Measurements from ENCODE around the gene TBCA. TPM values are rescaled to one million over a fixed set of nuclear protein-coding genes. Genes with fewer than 3 reads are reported as not detected.

Gene TBCA
- polyA plus RNA-seq, 1 donor, result 206 TPM

DNA sequence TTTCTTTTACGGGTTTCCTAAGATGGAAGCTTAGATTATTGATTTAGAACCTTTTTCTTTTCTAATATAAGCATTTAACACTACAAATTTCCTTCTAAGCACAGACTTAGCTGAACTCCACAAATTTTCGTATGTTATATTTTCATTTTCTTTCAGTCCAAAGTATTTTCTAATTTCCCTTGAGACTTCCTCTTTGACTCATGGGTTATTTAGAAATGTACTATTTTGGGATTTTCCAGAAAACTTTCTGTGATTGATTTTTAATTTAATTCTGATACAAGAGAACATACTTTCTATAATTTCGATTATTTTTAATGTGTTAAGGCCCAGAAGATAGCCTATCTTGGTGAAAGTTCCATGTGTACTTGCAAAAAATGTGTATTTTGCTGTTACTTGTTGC, 19.7 kb upstream of the TBCA start:
- Histone ChIP-seq H3K27me3 (ENCODE audit: control insufficient read depth, insufficient read depth, low read length) (peaks cover 8% of the 10 kb centered on the region), H3K27ac (ENCODE audit: low read length) (no peak overlapping the region), H3K9me3 (ENCODE audit: control insufficient read depth, low read depth, low read length) (peaks cover 3% of the 10 kb centered on the region), H3K36me3 (ENCODE audit: control insufficient read depth, insufficient read depth, low read length) (no peaks in the 10 kb centered on the region), H3K4me3 (ENCODE audit: low read length) (no peak overlapping the region), H3K4me1 (ENCODE audit: control insufficient read depth, insufficient read depth, low read length) (no peaks in the 10 kb centered on the region)
- DNase-seq, result no peak
- 90% methylated on average over 3 of the region's 3 CpGs for WGBS (ENCODE audit: insufficient coverage, low lambda C conversion rate)

DNA sequence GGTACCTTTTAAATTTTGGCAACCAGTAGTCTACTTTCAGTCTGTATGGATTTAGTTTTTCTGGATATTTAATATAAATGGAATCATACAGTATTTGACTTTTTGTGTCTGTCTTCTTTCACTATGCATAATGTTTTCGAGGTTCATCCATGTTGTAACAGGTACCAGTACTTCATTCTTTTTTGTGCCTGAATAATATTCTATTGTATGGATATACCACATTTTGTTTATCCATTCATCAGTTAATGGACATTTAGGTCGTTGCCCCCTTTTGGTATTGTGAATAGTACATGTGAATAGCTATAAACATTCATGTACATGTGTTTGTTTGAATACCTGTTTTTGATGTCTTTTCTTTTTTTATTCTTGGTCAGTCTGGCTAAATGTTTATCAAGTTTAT, 19.1 kb upstream of the TBCA start:
- Histone ChIP-seq H3K36me3 (ENCODE audit: control insufficient read depth, insufficient read depth, low read length) (no peaks in the 10 kb centered on the region), H3K4me1 (ENCODE audit: control insufficient read depth, insufficient read depth, low read length) (no peaks in the 10 kb centered on the region), H3K27me3 (ENCODE audit: control insufficient read depth, insufficient read depth, low read length) (peaks cover 8% of the 10 kb centered on the region), H3K9me3 (ENCODE audit: control insufficient read depth, low read depth, low read length) (peaks cover 3% of the 10 kb centered on the region), H3K4me3 (ENCODE audit: low read length) (no peak overlapping the region), H3K27ac (ENCODE audit: low read length) (no peak overlapping the region)
- WGBS (ENCODE audit: insufficient coverage, low lambda C conversion rate), result 88% methylated on average over 1 of the region's 2 CpGs
- DNase-seq, result no peak

DNA sequence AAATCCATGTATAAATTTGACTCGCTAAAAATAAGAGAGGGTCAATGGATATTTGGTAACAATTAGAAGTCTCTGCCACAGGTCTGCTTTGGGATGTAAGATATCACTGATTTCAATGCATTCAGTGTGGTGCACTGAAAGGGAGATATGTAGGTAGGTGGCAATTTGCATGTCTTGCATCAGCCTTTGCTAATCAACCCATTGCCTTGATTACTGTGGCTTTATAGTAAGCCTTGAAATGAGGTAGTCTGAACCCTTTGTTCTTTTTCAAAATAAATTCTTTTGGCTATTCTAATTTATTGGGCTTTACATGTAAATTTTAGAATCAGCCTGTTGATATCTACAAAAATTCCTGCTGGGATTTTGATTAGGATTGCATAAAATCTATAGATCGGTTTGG, 15.8 kb upstream of the TBCA start:
- 60% methylated on average over 1 of the region's 2 CpGs for WGBS (ENCODE audit: insufficient coverage, low lambda C conversion rate)
- H3K27me3 ChIP-seq (ENCODE audit: control insufficient read depth, insufficient read depth, low read length), result peaks cover 2% of the 10 kb centered on the region
- H3K36me3 ChIP-seq (ENCODE audit: control insufficient read depth, insufficient read depth, low read length), result no peaks in the 10 kb centered on the region
- no peak for DNase-seq
- H3K4me3 ChIP-seq (ENCODE audit: low read length), result no peak overlapping the region
- peaks cover 3% of the 10 kb centered on the region for H3K9me3 ChIP-seq (ENCODE audit: control insufficient read depth, low read depth, low read length)
- no peak overlapping the region for H3K27ac ChIP-seq (ENCODE audit: low read length)
- H3K4me1 ChIP-seq (ENCODE audit: control insufficient read depth, insufficient read depth, low read length), result no peaks in the 10 kb centered on the region

DNA sequence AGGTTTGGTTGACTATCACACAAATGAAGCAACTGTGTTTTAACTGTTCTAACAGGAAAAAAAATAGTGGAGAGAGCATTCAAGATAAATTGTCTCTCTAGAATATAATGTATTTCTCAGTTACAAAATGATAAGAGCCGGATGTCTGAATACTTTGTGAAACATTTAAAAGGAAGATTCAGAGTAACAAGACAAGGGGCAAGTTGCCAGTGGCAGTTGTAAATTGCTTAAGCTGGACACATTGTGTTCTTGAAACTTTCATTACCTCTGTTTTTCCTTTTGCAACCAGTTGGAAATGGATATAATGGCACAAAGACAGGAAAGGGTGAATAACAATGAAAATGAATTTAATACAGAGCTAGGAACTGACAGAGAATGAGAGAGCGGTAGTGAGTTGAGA, 15.2 kb upstream of the TBCA start:
- Histone ChIP-seq H3K36me3 (ENCODE audit: control insufficient read depth, insufficient read depth, low read length) (no peaks in the 10 kb centered on the region), H3K4me3 (ENCODE audit: low read length) (no peak overlapping the region), H3K4me1 (ENCODE audit: control insufficient read depth, insufficient read depth, low read length) (no peaks in the 10 kb centered on the region), H3K27me3 (ENCODE audit: control insufficient read depth, insufficient read depth, low read length) (peaks cover 2% of the 10 kb centered on the region), H3K27ac (ENCODE audit: low read length) (no peak overlapping the region), H3K9me3 (ENCODE audit: control insufficient read depth, low read depth, low read length) (peaks cover 3% of the 10 kb centered on the region)
- 100% methylated on average over 1 of the region's 2 CpGs for WGBS (ENCODE audit: insufficient coverage, low lambda C conversion rate)
- DNase-seq, result no peak

DNA sequence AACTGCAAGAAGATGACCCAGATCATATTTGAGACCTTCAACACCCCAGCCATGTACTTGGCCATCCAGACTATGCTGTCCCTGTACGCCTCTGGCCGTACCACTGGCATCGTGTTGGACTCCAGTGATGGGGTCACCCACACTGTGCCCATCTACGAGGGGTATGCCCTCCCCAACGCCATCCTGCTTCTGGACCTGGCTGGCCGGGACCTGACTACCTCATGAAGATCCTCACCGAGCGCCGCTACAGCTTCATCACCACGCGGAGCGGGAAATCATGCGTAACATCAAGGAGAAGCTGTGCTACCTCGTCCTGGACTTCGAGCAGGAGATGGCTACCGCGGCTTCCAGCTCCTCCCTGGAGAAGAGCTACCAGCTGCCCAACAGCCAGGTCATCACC, 9.1 kb upstream of the TBCA start:
- no peaks in the 10 kb centered on the region for H3K9me3 ChIP-seq (ENCODE audit: control insufficient read depth, low read depth, low read length)
- peaks cover 2% of the 10 kb centered on the region for H3K27me3 ChIP-seq (ENCODE audit: control insufficient read depth, insufficient read depth, low read length)
- H3K36me3 ChIP-seq (ENCODE audit: control insufficient read depth, insufficient read depth, low read length), result no peaks in the 10 kb centered on the region
- no peak overlapping the region for H3K4me3 ChIP-seq (ENCODE audit: low read length)
- no peak overlapping the region for H3K27ac ChIP-seq (ENCODE audit: low read length)
- H3K4me1 ChIP-seq (ENCODE audit: control insufficient read depth, insufficient read depth, low read length), result no peaks in the 10 kb centered on the region
- no peak for DNase-seq
- WGBS (ENCODE audit: insufficient coverage, low lambda C conversion rate), result no CpG with 5 or more reads among the region's 17 CpGs

DNA sequence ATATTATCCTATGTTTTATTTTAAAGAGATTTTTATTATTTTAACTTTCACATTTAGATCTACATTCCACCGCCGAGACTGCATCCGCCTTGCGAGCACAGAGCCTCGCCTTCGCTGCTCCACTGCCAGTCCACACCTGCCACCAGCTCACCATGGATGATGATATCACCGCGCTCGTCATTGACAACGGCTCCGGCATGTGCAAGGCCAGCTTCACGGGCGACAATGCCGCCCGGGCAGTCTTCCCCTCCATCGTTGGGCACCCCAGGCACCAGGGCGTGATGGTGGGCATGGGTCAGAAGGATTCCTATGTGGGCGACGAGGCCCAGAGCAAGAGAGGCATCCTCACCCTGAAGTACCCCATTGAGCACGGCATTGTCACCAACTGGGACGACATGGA, 8.6 kb upstream of the TBCA start:
- WGBS (ENCODE audit: insufficient coverage, low lambda C conversion rate), result no CpG with 5 or more reads among the region's 21 CpGs
- no peak for DNase-seq
- H3K4me1 ChIP-seq (ENCODE audit: control insufficient read depth, insufficient read depth, low read length), result no peaks in the 10 kb centered on the region
- no peak overlapping the region for H3K27ac ChIP-seq (ENCODE audit: low read length)
- H3K27me3 ChIP-seq (ENCODE audit: control insufficient read depth, insufficient read depth, low read length), result peaks cover under 1% of the 10 kb centered on the region
- H3K9me3 ChIP-seq (ENCODE audit: control insufficient read depth, low read depth, low read length), result no peaks in the 10 kb centered on the region
- no peaks in the 10 kb centered on the region for H3K36me3 ChIP-seq (ENCODE audit: control insufficient read depth, insufficient read depth, low read length)
- no peak overlapping the region for H3K4me3 ChIP-seq (ENCODE audit: low read length)

DNA sequence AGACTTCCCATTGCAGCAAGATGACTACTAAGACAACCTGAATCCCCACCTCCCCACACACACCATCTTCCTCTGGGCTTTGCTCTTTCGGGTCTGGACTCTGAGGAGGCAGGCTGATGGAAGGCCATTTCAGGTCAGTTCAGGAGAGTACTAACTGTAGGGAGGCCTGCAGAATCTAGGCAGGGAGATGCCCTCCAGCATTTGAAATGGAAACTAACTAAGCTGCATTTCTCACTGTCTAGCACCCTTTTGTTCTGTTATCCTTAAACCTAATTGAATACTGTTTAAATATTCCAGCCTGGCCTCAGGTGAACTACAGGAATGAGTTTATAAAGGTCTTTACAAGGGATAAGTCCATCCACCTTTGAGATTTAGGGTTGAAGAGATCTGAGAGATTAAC, 4.9 kb upstream of the TBCA start:
- Histone ChIP-seq H3K27me3 (ENCODE audit: control insufficient read depth, insufficient read depth, low read length) (no peaks in the 10 kb centered on the region), H3K36me3 (ENCODE audit: control insufficient read depth, insufficient read depth, low read length) (no peaks in the 10 kb centered on the region), H3K4me1 (ENCODE audit: control insufficient read depth, insufficient read depth, low read length) (no peaks in the 10 kb centered on the region), H3K4me3 (ENCODE audit: low read length) (no peak overlapping the region), H3K27ac (ENCODE audit: low read length) (no peak overlapping the region), H3K9me3 (ENCODE audit: control insufficient read depth, low read depth, low read length) (no peaks in the 10 kb centered on the region)
- no peak for DNase-seq
- WGBS (ENCODE audit: insufficient coverage, low lambda C conversion rate), result no CpG with 5 or more reads among the region's 1 CpG

DNA sequence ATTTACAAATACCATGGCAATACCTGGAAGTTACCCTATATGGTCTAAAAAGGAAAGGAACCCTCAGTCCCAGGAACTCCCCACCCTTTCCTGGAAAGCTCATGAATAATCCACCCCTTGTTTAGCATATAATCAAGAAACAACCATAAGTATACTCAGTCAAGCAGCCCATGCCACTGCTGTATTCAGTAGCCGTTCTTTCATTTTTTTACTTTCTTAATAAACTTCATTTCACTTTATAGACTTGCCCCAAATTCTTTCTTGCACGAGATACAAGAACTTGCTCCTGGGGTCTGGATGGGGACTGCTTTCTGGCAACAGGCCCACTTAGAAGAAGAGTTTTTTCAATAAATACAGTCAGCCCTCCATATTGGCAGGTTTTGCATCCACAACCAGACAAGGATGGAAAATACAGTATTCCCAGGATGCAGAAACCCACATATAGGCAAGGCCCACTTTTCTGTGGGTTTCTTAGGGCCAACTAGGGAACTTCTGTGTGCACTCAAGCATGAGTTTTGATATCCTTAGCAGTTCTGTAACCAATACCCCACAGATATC, 2.8 kb upstream of the TBCA start:
- no peaks in the 10 kb centered on the region for H3K4me1 ChIP-seq (ENCODE audit: control insufficient read depth, insufficient read depth, low read length)
- H3K4me3 ChIP-seq (ENCODE audit: low read length), result no peak overlapping the region
- DNase-seq, result no peak
- H3K27me3 ChIP-seq (ENCODE audit: control insufficient read depth, insufficient read depth, low read length), result no peaks in the 10 kb centered on the region
- no peaks in the 10 kb centered on the region for H3K9me3 ChIP-seq (ENCODE audit: control insufficient read depth, low read depth, low read length)
- no peaks in the 10 kb centered on the region for H3K36me3 ChIP-seq (ENCODE audit: control insufficient read depth, insufficient read depth, low read length)
- 100% methylated on average over 1 of the region's 2 CpGs for WGBS (ENCODE audit: insufficient coverage, low lambda C conversion rate)
- H3K27ac ChIP-seq (ENCODE audit: low read length), result no peak overlapping the region

DNA sequence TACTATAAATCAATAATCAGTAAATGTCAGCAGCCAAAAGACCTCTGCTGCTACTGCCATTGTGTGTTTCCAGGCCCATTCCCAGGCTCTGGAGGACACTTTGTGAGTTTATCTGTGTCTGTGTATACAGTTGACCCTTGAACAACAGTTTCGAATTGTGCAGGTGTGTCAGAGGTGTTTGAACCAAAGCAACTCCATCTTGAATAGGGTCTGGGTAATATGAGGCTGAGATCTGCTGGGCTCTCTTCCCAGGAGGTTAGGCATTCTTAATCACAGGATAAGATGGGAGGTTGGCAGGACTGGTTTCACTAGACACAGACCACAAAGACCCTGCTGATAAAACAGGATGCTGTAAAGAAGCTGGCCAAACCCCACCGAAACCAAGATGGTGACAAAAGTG, 2.3 kb upstream of the TBCA start:
- DNase-seq, result no peak
- WGBS (ENCODE audit: insufficient coverage, low lambda C conversion rate), result no CpG with 5 or more reads among the region's 2 CpGs
- Histone ChIP-seq H3K4me1 (ENCODE audit: control insufficient read depth, insufficient read depth, low read length) (no peaks in the 10 kb centered on the region), H3K27ac (ENCODE audit: low read length) (no peak overlapping the region), H3K27me3 (ENCODE audit: control insufficient read depth, insufficient read depth, low read length) (no peaks in the 10 kb centered on the region), H3K4me3 (ENCODE audit: low read length) (no peak overlapping the region), H3K9me3 (ENCODE audit: control insufficient read depth, low read depth, low read length) (no peaks in the 10 kb centered on the region), H3K36me3 (ENCODE audit: control insufficient read depth, insufficient read depth, low read length) (no peaks in the 10 kb centered on the region)

DNA sequence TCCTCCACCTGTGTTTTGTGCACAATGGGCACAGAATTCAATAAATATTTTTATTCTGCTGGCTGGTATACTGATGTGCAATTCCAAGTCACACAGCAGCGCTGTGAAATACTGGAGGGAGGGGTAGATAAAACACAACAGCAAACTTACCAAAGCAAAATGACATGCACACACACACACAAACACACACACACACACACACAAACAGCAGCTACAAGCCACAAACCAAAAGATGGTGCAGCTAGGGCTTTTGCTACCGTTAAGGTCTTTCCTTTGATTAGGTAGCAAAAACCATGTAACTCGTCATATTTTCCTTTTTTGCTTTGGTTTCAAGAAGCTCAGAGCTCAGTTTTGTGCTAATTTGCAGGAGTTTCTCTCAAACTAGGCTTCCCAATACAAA, 1.8 kb upstream of the TBCA start:
- H3K4me3 ChIP-seq (ENCODE audit: low read length), result no peak overlapping the region
- no peak overlapping the region for H3K27ac ChIP-seq (ENCODE audit: low read length)
- H3K4me1 ChIP-seq (ENCODE audit: control insufficient read depth, insufficient read depth, low read length), result no peaks in the 10 kb centered on the region
- H3K27me3 ChIP-seq (ENCODE audit: control insufficient read depth, insufficient read depth, low read length), result no peaks in the 10 kb centered on the region
- H3K36me3 ChIP-seq (ENCODE audit: control insufficient read depth, insufficient read depth, low read length), result no peaks in the 10 kb centered on the region
- DNase-seq, result no peak
- H3K9me3 ChIP-seq (ENCODE audit: control insufficient read depth, low read depth, low read length), result no peaks in the 10 kb centered on the region
- WGBS (ENCODE audit: insufficient coverage, low lambda C conversion rate), result 100% methylated on average over 1 of the region's 3 CpGs

DNA sequence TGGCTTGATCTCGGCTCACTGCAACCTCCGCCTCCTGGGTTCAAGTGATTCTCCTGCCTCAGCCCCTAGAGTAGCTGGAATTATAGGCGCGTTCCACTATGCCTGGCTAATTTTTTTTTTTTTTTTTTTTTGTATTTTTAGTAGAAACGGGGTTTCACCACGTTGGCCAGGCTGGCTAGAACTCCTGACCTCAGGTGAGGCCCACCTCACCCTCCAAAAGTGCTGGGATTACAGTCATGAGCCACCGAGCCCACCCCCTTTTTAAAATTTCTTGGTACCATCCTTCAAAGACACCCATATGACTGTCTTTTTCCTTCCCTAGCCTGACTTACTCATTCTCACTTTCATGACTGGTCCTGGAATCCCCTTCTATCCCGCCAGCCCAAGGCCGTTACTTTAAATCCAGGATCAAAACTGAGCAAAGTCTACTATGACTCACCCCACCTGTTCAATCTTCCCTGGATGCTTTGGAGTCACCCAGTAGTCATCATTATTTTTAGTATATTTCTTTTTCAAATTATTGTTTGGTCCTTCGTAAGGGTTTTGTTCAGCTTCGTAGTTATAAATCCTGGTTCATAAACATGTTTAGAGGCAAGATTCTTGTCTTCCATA, 1.2 kb upstream of the TBCA start:
- Histone ChIP-seq H3K9me3 (ENCODE audit: control insufficient read depth, low read depth, low read length) (no peaks in the 10 kb centered on the region), H3K4me1 (ENCODE audit: control insufficient read depth, insufficient read depth, low read length) (no peaks in the 10 kb centered on the region), H3K4me3 (ENCODE audit: low read length) (no peak overlapping the region), H3K27me3 (ENCODE audit: control insufficient read depth, insufficient read depth, low read length) (no peaks in the 10 kb centered on the region), H3K36me3 (ENCODE audit: control insufficient read depth, insufficient read depth, low read length) (no peaks in the 10 kb centered on the region), H3K27ac (ENCODE audit: low read length) (no peak overlapping the region)
- WGBS (ENCODE audit: insufficient coverage, low lambda C conversion rate), result no CpG with 5 or more reads among the region's 11 CpGs
- peak in 1 of 2 donors; percentile 26 for DNase-seq

Data from large intestine (tissue), 3 donors.